Transverse colon (tissue), 4 donors: ENCODE measurements around the gene WSCD1. TPM values are rescaled to one million over a fixed set of nuclear protein-coding genes. Genes with fewer than 3 reads are reported as not detected.

ENCODE experiments used
- DNase-seq: peaks from one replicate; pipeline ENCODE4 v3.0.0-alpha.2; 2019
- H3K27ac ChIP-seq, 4 donors: fragments of 200-600 bp; sonication (generic); 2 replicates each; pipeline ENCODE4 v1.5.1; 2016 to 2018; ENCODE audit warnings: inconsistent platforms in 4 of 4
- H3K27me3 ChIP-seq: fragments of 200-600 bp; sonication (generic); 2 replicates; pipeline ENCODE4 v1.5.1; 2017; ENCODE audit warnings: inconsistent platforms
- H3K36me3 ChIP-seq, 4 donors: fragments of 200-600 bp; sonication (generic); 2 replicates each; pipeline ENCODE4 v1.5.1; 2017 to 2019; ENCODE audit warnings: inconsistent platforms in 4 of 4
- H3K4me1 ChIP-seq, 4 donors: fragments of 200-600 bp; sonication (generic); 2 replicates each; pipeline ENCODE4 v1.5.1; 2017 to 2020; ENCODE audit warnings: inconsistent platforms in 4 of 4
- H3K4me3 ChIP-seq, 4 donors: fragments of 200-600 bp; sonication (generic); 1 replicate in 1 of 4; 2 replicates in 3 of 4; pipeline versions ENCODE4 v1.5.1 to v1.6.1; 2017 to 2019; ENCODE audit warnings: inconsistent platforms in 4 of 4
- H3K9me3 ChIP-seq, 2 donors: fragments of 200-600 bp; sonication (generic); 2 replicates each; pipeline ENCODE4 v1.5.1; 2017 to 2019; ENCODE audit warnings: inconsistent platforms in 2 of 2
- CTCF ChIP-seq, 5 experiments: fragments of 200-600 bp in 3 of 5; fragments of 450-650 bp in 2 of 5; sonication (generic) in 3 of 5; IDR thresholded peaks; 1 replicate in 2 of 5; 2 replicates in 3 of 5; pipeline ENCODE4 v1.5.1; 2016 to 2017; ENCODE audit warnings: antibody characterized with exemption in 5 of 5, inconsistent platforms in 3 of 5, mild to moderate bottlenecking in 2 of 5, moderate library complexity in 1 of 5
- EP300 ChIP-seq: sonication (generic); formaldehyde crosslinking; IDR thresholded peaks from one replicate; pipeline ENCODE4 v1.6.1; 2017; ENCODE audit warnings: antibody characterized with exemption, low read depth
- POLR2A ChIP-seq: fragments of 450-650 bp; IDR thresholded peaks from one replicate; pipeline ENCODE4 v1.6.1; 2016; ENCODE audit warnings: antibody characterized with exemption, mild to moderate bottlenecking, moderate library complexity
- POLR2AphosphoS5 ChIP-seq, 3 donors: sonication (generic); formaldehyde crosslinking; IDR thresholded peaks; one replicate each; pipeline ENCODE4 v1.6.1; 2016; ENCODE audit warnings: antibody characterized with exemption in 3 of 3
- WGBS, 2 donors: methylation state at CpG; one replicate each; pipeline ENCODE4 v1.1.5; 2018; ENCODE audit warnings: low coverage in 1 of 2; 5-methylcytosine and 5-hydroxymethylcytosine counted together
- in situ Hi-C, 4 donors: fragments of 200-750 bp; cut with MboI; loops; one replicate each; pipeline versions ENCODE4 v1.15.0 to v1.15.1; 2017; ENCODE audit warnings: low sequenced_read_pairs in 3 of 4, low pct_ligation_motif_present in 1 of 4, low pct_unique_long_range_greater_than_20kb in 1 of 4
- intact Hi-C: fragments of 100-400 bp; cut with DNase I; formaldehyde crosslinking; loops from one replicate; pipeline ENCODE4 v1.15.1; 2023; ENCODE audit warnings: low total_unique reads
- total RNA-seq, 4 donors: library from RNA; depleted of rRNA; stranded (reverse); fragments of >200 nt; gene quantifications; one replicate each; pipeline ENCODE4 v1.1.0, GENCODE V29; 2016

Gene WSCD1
- total RNA-seq, 4 donors from 2014 or later: 23.7 to 58.4 (median 33.7) TPM

- Histone ChIP-seq H3K9me3 (no peaks in the 10 kb centered on the region), H3K36me3 (no peaks in the 10 kb centered on the region), H3K4me3 (no peak overlapping the region), H3K27ac (no peak overlapping the region), H3K4me1 (peaks cover 0 to 9% (median 2%) of the 10 kb centered on the region in 4 donors), H3K27me3 (peaks cover 19% of the 10 kb centered on the region)
- no peak for DNase-seq
- TF ChIP-seq EP300 (no peak), POLR2AphosphoS5 (IDR thresholded peaks at IDR 0.05) (no peak), POLR2A (no peak), CTCF (IDR thresholded peaks at IDR 0.05) (no peak)
- WGBS, 2 donors: 71% methylated on average over 4 of the region's 6 CpGs; no CpG with 5 or more reads in 1 of the 2 donors
- intact Hi-C loops (no loop called here), in situ Hi-C loops (no loop called here)
These were observed 4.9 kb downstream of the WSCD1 start for GRCh38 chr17:6075050-6075449.

- no peak for DNase-seq
- WGBS, 2 donors: 93% methylated on average over 8 of the region's 8 CpGs; no CpG with 5 or more reads in 1 of the 2 donors
- no peak overlapping the region for H3K27ac ChIP-seq
- intact Hi-C loops: no loop called here
- TF ChIP-seq CTCF (IDR thresholded peaks at IDR 0.05) (no peak), EP300 (no peak)
- no peaks in the 10 kb centered on the region for H3K9me3 ChIP-seq
- in situ Hi-C loops: no loop called here
- H3K36me3 ChIP-seq: no peaks in the 10 kb centered on the region
- H3K4me3 ChIP-seq: no peak overlapping the region
- peaks cover 0 to 8% (median under 1%) of the 10 kb centered on the region in 4 donors for H3K4me1 ChIP-seq
- H3K27me3 ChIP-seq: peaks cover 15% of the 10 kb centered on the region
These were observed 5.7 kb downstream of the WSCD1 start for GRCh38 chr17:6075845-6076244.

GRCh38 chr17:6077752-6078151 lies 7.6 kb downstream of the WSCD1 start:
- intact Hi-C loops (no loop called here), in situ Hi-C loops (no loop called here)
- H3K36me3 ChIP-seq: no peaks in the 10 kb centered on the region
- DNase-seq: no peak
- no peaks in the 10 kb centered on the region for H3K4me1 ChIP-seq
- TF ChIP-seq POLR2AphosphoS5 (IDR thresholded peaks at IDR 0.05) (no peak), EP300 (no peak), POLR2A (no peak), CTCF (IDR thresholded peaks at IDR 0.05) (no peak)
- WGBS, 2 donors: 68 to 83% methylated on average over 2 to 5 of the region's 5 CpGs
- no peak overlapping the region for H3K4me3 ChIP-seq
- H3K27ac ChIP-seq: no peak overlapping the region
- no peaks in the 10 kb centered on the region for H3K9me3 ChIP-seq
- no peaks in the 10 kb centered on the region for H3K27me3 ChIP-seq

GRCh38 chr17:6078458-6078871 lies 8.3 kb downstream of the WSCD1 start:
- intact Hi-C loops (no loop called here), in situ Hi-C loops (no loop called here)

More at GRCh38 chr17:6078458-6078871, 8.3 kb downstream of the WSCD1 start:
- 87 to 97% methylated on average over 6 to 9 of the region's 9 CpGs for WGBS, 2 donors
- Histone ChIP-seq H3K9me3 (no peaks in the 10 kb centered on the region), H3K4me3 (no peak overlapping the region), H3K4me1 (no peaks in the 10 kb centered on the region), H3K27me3 (no peaks in the 10 kb centered on the region), H3K36me3 (no peaks in the 10 kb centered on the region), H3K27ac (no peak overlapping the region)
- no peak for TF ChIP-seq POLR2AphosphoS5 (IDR thresholded peaks at IDR 0.05)
- no peak for TF ChIP-seq EP300
- no peak for TF ChIP-seq POLR2A
- no peak for TF ChIP-seq CTCF (IDR thresholded peaks at IDR 0.05)
- no peak for DNase-seq
